GM21737 (cell line): ENCODE measurements around the gene SPATA9.
"Not testable (repeated sequence)": the region's sequence is repeated elsewhere in the genome, so short reads cannot be mapped to it uniquely, and the experiment has no call there.

Source experiments
- ATAC-seq: cut with Tn5 transposase; IDR thresholded peaks from one replicate; pipeline ENCODE4 v1.9.1; 2021; ENCODE audit warnings: mild to moderate bottlenecking, moderate library complexity; ENCODE audit not compliant: unreplicated experiment

Gene SPATA9

DNA sequence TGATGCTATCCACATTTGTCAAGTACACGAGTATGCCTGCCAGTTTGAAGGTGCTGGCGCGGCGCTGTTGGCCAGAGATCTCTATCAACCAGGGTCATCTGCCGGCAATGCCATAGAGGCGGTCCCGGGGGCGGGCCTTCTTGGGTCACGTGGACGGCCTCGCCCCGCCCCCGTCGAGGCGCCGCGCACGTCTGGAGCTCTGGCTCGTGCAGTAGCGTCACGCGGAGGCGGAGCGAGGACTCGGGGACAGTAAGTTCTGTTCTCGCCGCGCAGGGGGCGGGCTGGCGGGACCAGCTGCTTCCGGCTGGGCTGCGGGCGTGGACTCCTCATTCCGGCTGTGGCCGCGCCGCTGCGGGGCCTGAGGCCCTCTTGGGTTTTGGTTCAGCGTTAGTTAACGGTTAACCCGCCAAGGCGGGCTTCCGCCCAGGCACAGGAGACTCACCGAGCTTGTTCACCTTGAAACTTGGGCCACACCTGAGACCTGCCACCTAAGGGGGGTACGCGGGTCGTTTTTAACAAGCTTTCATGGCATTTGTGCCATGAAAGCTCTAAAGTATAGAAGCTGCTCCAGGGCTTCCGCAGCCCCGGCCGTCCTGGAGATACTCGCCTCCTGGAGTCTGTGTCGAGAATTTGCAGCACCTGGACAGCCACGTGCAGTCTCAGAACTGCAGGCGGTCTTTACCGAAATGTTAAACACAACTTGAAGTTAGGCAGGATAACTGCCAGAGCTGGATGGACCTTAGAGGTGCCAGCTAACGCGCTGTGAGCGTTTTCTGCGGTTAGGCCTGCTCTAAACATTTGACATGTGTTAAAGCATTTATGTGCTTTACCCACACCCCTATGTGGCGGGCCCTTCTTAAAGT lies 36.0 kb downstream of the SPATA9 start, which contains the start of gene RFESD:
Gene RFESD, plus strand, starts transcription at position 209 of the 863 bp plus-strand sequence. CDS start 5,495 bp downstream, outside the sequence.
- ATAC-seq = peak; percentile 97

GRCh38 chr5:95646226-95646568 lies 36.6 kb downstream of the SPATA9 start:
- not testable (repeated sequence) for ATAC-seq

DNA sequence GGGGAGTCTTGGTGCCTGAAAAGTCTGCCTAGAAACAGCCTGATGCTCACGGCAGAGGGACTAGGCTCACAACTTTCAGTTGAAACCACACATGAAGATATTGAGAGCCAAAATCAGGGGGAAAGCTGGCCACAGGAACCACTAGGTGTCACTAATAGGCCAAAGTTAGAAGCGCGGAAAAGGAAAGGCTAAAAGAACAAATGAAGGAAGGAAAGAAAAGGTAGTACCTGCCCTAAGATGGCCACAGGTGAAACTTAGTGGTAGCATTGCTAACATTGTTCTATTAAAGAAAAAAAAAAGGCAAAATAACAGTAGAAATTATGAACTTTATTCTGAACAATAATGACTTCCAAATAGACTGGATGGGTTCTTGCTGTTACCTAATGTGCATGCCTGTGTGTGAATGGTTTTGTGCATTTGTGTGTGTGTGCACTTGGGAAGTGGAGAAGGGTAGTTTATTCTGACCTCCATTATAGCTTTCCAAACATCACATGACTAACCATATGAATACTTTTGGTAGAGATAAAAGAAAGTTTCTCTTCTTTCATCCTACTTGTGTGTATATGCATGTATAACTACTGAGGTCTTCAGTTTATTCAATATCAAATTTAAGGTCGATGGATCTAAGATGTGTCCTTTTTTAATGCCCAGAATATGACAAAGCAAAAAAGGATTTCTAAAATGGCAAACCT lies 38.3 kb downstream of the SPATA9 start:
- peak; percentile 38 for ATAC-seq

GRCh38 chr5:95643152-95643551 lies 39.6 kb downstream of the SPATA9 start:
- ATAC-seq = no peak

DNA sequence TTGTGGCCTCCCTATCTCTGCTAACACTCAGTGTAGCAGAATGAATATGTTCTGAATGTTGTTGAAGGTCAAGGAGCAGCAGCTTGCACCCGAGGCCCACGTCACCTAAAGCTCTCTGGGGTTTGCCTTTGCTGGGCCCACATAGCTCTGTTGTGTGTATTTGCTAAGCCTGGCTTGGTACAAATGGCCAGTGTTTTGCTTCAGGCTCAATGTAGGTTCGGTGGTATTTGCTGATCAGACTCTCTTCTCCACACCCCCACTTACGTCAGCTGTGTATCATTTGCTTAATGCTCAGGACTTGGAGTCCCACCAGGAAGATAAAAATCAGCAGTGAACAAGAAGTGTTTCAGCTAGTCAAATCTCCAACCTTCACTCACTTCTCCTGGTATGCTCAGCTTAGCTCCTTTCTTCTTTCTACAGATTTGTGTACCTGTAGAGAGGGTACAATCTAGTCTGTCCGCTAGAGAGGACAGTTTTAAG lies 41.0 kb downstream of the SPATA9 start:
- no peak for ATAC-seq

- ATAC-seq = no peak
Measured at GRCh38 chr5:95638632-95639031, 44.2 kb downstream of the SPATA9 start.

DNA sequence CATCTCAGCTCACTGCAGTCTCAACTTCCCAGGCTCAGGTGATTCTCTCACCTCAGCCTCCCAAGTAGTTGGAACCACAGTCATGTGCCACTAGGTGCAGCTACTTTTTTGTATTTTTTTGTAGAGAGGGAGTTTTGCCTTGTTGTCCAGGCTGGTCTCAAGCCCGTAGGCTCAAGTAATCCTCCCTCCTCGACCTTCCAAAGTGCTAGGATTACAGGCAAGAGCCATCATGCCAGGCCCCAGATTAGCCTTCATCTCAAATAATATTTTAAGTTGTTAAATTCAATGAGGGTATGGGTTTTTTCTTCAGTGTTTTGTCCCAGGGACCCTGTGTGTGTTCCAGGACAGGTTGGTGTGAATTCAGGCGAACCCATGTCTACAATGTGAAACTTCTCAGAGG lies 48.7 kb downstream of the SPATA9 start:
- no peak for ATAC-seq

DNA sequence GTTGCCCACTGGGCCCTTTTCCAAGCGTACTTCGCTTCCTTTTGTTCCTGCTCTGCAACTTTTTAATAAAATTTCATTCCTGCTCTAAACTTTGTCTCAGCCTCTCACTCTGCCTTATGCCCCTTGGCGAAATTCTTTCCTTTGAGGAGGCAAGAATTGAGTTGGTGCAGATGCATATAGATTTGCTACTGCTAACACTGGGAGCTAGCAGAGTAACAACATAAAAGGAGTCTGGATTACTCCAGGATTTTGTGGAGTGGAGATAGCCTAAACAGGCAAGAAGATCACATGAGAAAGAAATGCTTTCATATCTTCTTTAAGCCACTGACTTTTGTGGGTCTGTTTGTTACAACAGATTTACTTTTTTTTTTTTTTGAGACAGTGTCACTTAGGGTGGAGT lies 49.1 kb downstream of the SPATA9 start:
- ATAC-seq = no peak

GRCh38 chr5:95632942-95633341 lies 49.8 kb downstream of the SPATA9 start:
- not testable (repeated sequence) for ATAC-seq

DNA sequence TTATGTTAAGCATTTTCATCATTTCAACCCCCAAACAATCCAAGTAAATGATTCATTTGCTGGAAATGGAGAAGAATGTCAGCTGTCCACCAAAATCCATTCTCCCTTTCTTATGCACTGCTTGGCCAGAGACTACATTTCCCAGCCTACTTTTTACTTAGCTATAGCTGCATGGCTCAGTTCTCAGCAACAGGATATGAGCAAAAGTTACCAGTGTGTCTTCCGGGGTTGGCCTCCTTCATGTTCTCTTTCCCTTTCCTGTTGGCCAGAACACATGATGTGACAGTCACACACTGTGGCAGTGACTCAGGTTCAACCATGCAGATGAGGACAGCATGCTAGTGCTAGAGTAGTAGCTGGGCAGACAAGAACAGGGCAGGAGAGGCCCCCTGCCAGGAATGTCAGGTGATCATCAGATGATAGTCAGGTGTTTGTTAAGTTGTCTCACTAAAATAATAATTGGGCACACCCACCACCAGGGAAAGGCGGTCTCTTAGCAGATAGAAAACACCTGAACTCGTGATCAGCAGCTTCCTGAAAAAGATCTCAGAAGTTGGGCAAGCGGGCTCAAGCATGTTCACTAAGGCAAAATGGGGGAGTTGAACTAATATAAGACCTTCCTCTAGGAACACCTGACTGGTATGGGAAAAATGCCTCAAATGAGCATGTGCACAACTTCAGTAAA lies 50.7 kb downstream of the SPATA9 start:
- peak; percentile 94 for ATAC-seq

DNA sequence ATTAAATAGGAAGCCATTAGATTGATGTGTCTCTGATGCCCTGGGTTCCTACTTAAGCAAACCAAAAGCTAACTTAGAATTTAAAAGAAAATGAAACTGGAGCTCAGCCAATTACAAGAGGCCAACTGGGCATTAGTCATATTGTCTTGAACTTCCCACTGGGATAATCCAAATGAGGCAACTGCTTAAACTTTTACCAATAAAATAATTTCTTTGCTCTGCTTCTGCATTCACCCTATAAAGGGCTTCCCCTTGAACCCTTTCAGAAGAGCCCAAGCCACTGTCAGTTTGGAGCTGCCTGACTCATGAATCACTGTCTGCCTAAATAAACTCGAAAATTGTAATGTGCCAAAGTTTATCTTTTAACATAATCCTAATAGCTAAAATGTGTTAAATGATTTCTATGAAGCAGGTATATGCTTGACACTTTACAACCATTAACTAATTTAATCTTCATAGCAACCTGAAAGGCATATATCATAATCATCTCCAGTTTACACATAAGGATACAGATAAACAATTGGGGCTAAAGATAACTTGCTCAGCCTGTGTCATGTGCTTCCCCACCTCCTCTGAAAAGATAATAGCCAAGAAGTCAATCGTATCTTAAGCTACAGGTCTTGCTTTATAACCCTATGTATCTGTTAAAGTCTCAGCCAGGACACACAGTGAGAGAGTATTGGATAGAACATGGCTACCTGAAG lies 51.4 kb downstream of the SPATA9 start:
- peak; percentile 6 for ATAC-seq

DNA sequence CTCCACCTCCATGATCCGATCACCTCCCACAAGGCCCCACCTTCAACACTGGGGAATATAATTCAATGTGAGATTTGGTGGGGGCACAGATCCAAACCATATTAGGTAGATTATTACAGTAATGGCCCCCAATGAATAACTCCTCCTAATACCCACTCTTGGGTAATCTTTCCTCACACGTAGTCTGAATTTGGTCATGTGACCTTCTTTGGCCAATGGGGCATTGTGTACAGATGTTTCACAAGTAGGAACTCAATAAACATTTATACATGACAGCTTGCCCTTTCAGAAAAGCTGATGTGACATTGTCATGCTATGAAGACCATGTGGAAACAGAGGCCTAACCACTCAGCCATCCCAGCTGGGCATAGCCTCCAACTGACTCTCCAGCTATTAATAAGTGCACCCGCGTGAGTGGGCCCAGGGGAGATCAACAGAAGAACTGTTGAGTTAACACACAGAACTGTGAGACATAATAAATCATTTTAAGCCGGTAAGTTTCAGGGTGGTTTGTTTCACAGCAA lies 52.3 kb downstream of the SPATA9 start:
- ATAC-seq = no peak

DNA sequence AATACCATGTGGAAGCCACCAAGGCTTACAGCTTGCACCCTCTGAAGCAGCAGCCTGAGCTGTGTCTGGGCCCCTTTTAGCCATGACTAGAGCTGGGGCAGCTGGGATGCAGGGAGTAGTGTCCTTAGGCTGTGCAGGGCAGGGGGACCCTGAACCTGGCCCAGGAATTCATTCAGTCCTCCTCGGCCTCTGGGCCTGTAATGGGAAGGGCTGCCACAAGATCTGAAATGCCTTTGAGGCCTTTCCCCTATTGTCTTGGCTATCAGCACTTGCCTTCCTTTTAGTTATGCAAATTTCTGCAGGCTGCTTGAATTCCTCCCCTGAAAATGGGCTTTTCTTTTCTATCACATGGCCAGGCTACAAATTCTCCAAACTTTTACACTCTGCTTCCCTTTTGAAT lies 53.9 kb downstream of the SPATA9 start:
- no peak for ATAC-seq

DNA sequence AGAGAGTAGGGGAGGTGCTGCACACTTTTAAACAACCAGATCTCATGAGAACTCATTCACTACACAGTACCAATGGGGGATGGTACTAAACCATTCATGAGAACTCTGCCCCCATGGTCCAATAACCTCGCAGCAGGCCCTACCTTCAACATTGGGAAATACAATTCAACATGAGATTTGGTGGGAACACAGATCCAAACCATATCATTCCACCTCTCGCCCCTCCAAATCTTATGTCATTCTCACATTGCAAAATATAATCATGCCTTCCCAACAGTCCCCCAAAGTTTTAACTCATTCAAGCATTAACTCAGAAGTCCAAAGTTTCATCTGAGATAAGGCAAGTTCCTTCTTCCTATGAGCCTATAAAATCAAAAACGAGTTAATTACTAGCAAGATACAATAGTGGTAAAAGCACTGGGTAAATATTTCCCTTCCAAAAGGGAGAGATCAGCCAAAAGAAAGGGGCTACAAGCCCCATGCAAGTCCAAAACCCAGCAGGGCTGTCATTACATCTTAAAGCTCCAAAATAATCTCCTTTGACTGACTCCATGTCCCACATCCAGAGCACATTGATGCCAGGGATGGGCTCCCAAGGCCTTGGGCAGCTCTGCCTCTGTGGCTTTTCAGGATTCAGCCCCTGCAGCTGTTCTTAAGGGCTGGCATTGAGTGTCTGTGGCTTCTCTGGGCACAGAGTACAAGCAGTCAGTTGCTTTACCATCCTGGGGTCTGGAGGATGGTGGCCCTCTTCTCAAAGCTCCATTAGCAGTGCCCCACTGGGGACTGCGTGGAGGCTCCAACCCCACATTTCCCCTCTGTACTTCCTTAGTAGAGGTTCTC lies 54.6 kb downstream of the SPATA9 start:
- ATAC-seq = no peak

- ATAC-seq = no peak
Measured at GRCh38 chr5:95626701-95627100, 56.1 kb downstream of the SPATA9 start.

DNA sequence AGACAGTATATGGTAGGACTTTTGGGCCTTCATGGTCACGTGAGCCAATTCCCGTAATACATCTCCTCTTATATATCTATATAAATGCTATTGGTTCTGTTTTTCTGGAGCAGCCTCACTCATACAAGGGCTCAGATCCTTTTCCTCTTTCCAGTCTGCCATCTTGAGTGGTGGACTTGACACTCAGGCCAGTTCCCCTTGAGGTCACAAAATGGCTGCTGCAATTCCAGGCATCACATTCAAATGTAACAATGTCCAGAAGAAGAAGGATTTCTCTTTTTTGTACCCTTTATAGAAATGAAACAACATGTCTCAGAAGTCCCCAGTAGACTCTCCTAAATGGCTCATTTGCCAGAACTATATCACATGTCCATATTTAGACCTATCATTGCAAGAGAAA lies 58.4 kb downstream of the SPATA9 start:
- no peak for ATAC-seq

- no peak for ATAC-seq
Measured at GRCh38 chr5:95623706-95624105, 59.1 kb downstream of the SPATA9 start.

- no peak for ATAC-seq
Measured at GRCh38 chr5:95621839-95622629, 60.8 kb downstream of the SPATA9 start.
